Measurements from ENCODE around the gene ACOT12. TPM values are rescaled to one million over a fixed set of nuclear protein-coding genes. Genes with fewer than 3 reads are reported as not detected.

ACOT12 gene
- total RNA-seq, 1 donor from 2014 or later, result not detected

GRCh38 chr5:81315830-81316229 is 78.1 kb downstream of the ACOT12 start:
- no peak for DNase-seq (ENCODE audit: extremely low spot score in 2 of 2)
- Histone ChIP-seq H3K4me1 (no peaks in the 10 kb centered on the region), H3K9me3 (no peaks in the 10 kb centered on the region), H3K27me3 (no peaks in the 10 kb centered on the region), H3K4me3 (no peak overlapping the region), H3K36me3 (peaks cover 0 to 20% of the 10 kb centered on the region in 2 donors), H3K27ac (no peak overlapping the region)
- TF ChIP-seq POLR2A (IDR thresholded peaks at IDR 0.05) (no peak), CTCF (IDR thresholded peaks at IDR 0.05) (no peak), POLR2AphosphoS5 (IDR thresholded peaks at IDR 0.05; ENCODE audit: insufficient read depth in 1 of 2, low read depth in 1 of 2) (no peak)
- intact Hi-C loops (cut with DNase I), result no loop called here

GRCh38 chr5:81315336-81315735 is 78.6 kb downstream of the ACOT12 start:
- intact Hi-C loops (cut with DNase I), result no loop called here
- no peak overlapping the region for H3K4me3 ChIP-seq
- H3K9me3 ChIP-seq, result no peaks in the 10 kb centered on the region
- no peaks in the 10 kb centered on the region for H3K4me1 ChIP-seq
- no peaks in the 10 kb centered on the region for H3K27me3 ChIP-seq
- H3K36me3 ChIP-seq, result peaks cover 0 to 20% of the 10 kb centered on the region in 2 donors
- no peak overlapping the region for H3K27ac ChIP-seq
- DNase-seq (ENCODE audit: extremely low spot score in 2 of 2), result no peak
- TF ChIP-seq CTCF (IDR thresholded peaks at IDR 0.05), result no peak
- no peak for TF ChIP-seq POLR2A (IDR thresholded peaks at IDR 0.05)
- TF ChIP-seq POLR2AphosphoS5 (IDR thresholded peaks at IDR 0.05; ENCODE audit: insufficient read depth in 1 of 2, low read depth in 1 of 2), result no peak

- H3K4me3 ChIP-seq, result no peak overlapping the region
- DNase-seq (ENCODE audit: extremely low spot score in 2 of 2), result no peak
- H3K4me1 ChIP-seq, result no peaks in the 10 kb centered on the region
- H3K9me3 ChIP-seq, result no peaks in the 10 kb centered on the region
- H3K36me3 ChIP-seq, result peaks cover 0 to 20% of the 10 kb centered on the region in 2 donors
- H3K27ac ChIP-seq, result no peak overlapping the region
- intact Hi-C loops (cut with DNase I), result no loop called here
- H3K27me3 ChIP-seq, result no peaks in the 10 kb centered on the region
- TF ChIP-seq CTCF (IDR thresholded peaks at IDR 0.05) (no peak), POLR2AphosphoS5 (IDR thresholded peaks at IDR 0.05; ENCODE audit: insufficient read depth in 1 of 2, low read depth in 1 of 2) (no peak), POLR2A (IDR thresholded peaks at IDR 0.05) (no peak)
Observed at GRCh38 chr5:81314581-81314980, 79.4 kb downstream of the ACOT12 start.

GRCh38 chr5:81313686-81314085 is 80.2 kb downstream of the ACOT12 start:
- Histone ChIP-seq H3K4me3 (no peak overlapping the region), H3K27ac (no peak overlapping the region), H3K4me1 (no peaks in the 10 kb centered on the region), H3K9me3 (no peaks in the 10 kb centered on the region), H3K27me3 (no peaks in the 10 kb centered on the region), H3K36me3 (peaks cover 0 to 20% of the 10 kb centered on the region in 2 donors)
- no peak for TF ChIP-seq POLR2A (IDR thresholded peaks at IDR 0.05)
- no peak for TF ChIP-seq POLR2AphosphoS5 (IDR thresholded peaks at IDR 0.05; ENCODE audit: insufficient read depth in 1 of 2, low read depth in 1 of 2)
- no peak for TF ChIP-seq CTCF (IDR thresholded peaks at IDR 0.05)
- no peak for DNase-seq (ENCODE audit: extremely low spot score in 2 of 2)
- intact Hi-C loops (cut with DNase I), result no loop called here

GRCh38 chr5:81313278-81313677 is 80.7 kb downstream of the ACOT12 start:
- H3K27me3 ChIP-seq, result no peaks in the 10 kb centered on the region
- H3K9me3 ChIP-seq, result no peaks in the 10 kb centered on the region
- TF ChIP-seq POLR2AphosphoS5 (IDR thresholded peaks at IDR 0.05; ENCODE audit: insufficient read depth in 1 of 2, low read depth in 1 of 2) (no peak), CTCF (IDR thresholded peaks at IDR 0.05) (no peak), POLR2A (IDR thresholded peaks at IDR 0.05) (no peak)
- no peaks in the 10 kb centered on the region for H3K4me1 ChIP-seq
- no peak overlapping the region for H3K4me3 ChIP-seq
- DNase-seq (ENCODE audit: extremely low spot score in 2 of 2), result no peak
- no peak overlapping the region for H3K27ac ChIP-seq
- intact Hi-C loops (cut with DNase I), result no loop called here
- H3K36me3 ChIP-seq, result peaks cover 0 to 20% of the 10 kb centered on the region in 2 donors
